ENCODE data around the gene TMEM178A. TPM values are rescaled to one million over a fixed set of nuclear protein-coding genes. Genes with fewer than 3 reads are reported as not detected.

Gene TMEM178A
- total RNA-seq, 4 donors from 2014 or later = 1.6 to 7.5 (median 4.6) TPM

GRCh38 chr2:39659765-39660611 lies 5.7 kb upstream of the TMEM178A start:
- no peak for DNase-seq
- Histone ChIP-seq H3K36me3 (no peaks in the 10 kb centered on the region), H3K27ac (no peak overlapping the region), H3K4me1 (no peaks in the 10 kb centered on the region), H3K4me3 (no peak overlapping the region), H3K9me3 (no peaks in the 10 kb centered on the region), H3K27me3 (peaks cover 14% of the 10 kb centered on the region)
- 68 to 74% methylated on average over 3 of the region's 3 CpGs for WGBS, 2 donors (ENCODE audit: low coverage in 1 of 2)
- in situ Hi-C loops (cut with MboI; ENCODE audit: low pct_ligation_motif_present in 1 of 4, low pct_unique_long_range_greater_than_20kb in 1 of 4, low sequenced_read_pairs in 3 of 4) (no loop called here), intact Hi-C loops (cut with DNase I; ENCODE audit: low total_unique reads) (no loop called here)
- TF ChIP-seq EP300 (IDR thresholded peaks at IDR 0.05; ENCODE audit: low read depth) (no peak), POLR2AphosphoS5 (IDR thresholded peaks at IDR 0.05) (no peak), CTCF (IDR thresholded peaks at IDR 0.05) (no peak), POLR2A (IDR thresholded peaks at IDR 0.05) (no peak)

GRCh38 chr2:39660612-39661236 lies 5.0 kb upstream of the TMEM178A start:
- Histone ChIP-seq H3K27ac (no peak overlapping the region), H3K36me3 (no peaks in the 10 kb centered on the region), H3K4me1 (peaks cover 0 to 1% (median 0%) of the 10 kb centered on the region in 4 donors), H3K4me3 (no peak overlapping the region), H3K9me3 (no peaks in the 10 kb centered on the region), H3K27me3 (peaks cover 21% of the 10 kb centered on the region)
- intact Hi-C loops (cut with DNase I; ENCODE audit: low total_unique reads) = no loop called here
- TF ChIP-seq EP300 (IDR thresholded peaks at IDR 0.05; ENCODE audit: low read depth) (no peak), POLR2A (IDR thresholded peaks at IDR 0.05) (no peak), POLR2AphosphoS5 (IDR thresholded peaks at IDR 0.05) (no peak), CTCF (IDR thresholded peaks at IDR 0.05) (no peak)
- 90 to 93% methylated on average over 3 of the region's 3 CpGs for WGBS, 2 donors (ENCODE audit: low coverage in 1 of 2)
- in situ Hi-C loops (cut with MboI; ENCODE audit: low pct_ligation_motif_present in 1 of 4, low pct_unique_long_range_greater_than_20kb in 1 of 4, low sequenced_read_pairs in 3 of 4) = no loop called here
- no peak for DNase-seq

- Histone ChIP-seq H3K27me3 (peaks cover 32% of the 10 kb centered on the region), H3K9me3 (no peaks in the 10 kb centered on the region), H3K36me3 (no peaks in the 10 kb centered on the region), H3K4me1 (peaks cover 0 to 10% (median 4%) of the 10 kb centered on the region in 4 donors), H3K27ac (no peak overlapping the region), H3K4me3 (no peak overlapping the region)
- no peak for DNase-seq
- intact Hi-C loops (cut with DNase I; ENCODE audit: low total_unique reads) (no loop called here), in situ Hi-C loops (cut with MboI; ENCODE audit: low pct_ligation_motif_present in 1 of 4, low pct_unique_long_range_greater_than_20kb in 1 of 4, low sequenced_read_pairs in 3 of 4) (no loop called here)
- TF ChIP-seq POLR2A (IDR thresholded peaks at IDR 0.05) = no peak
- no peak for TF ChIP-seq EP300 (IDR thresholded peaks at IDR 0.05; ENCODE audit: low read depth)
- TF ChIP-seq POLR2AphosphoS5 (IDR thresholded peaks at IDR 0.05) = no peak
- TF ChIP-seq CTCF (IDR thresholded peaks at IDR 0.05) = no peak
- WGBS, 2 donors (ENCODE audit: low coverage in 1 of 2) = 33 to 59% methylated on average over 1 of the region's 1 CpG
Measured at GRCh38 chr2:39661826-39662225, 3.9 kb upstream of the TMEM178A start.

GRCh38 chr2:39663187-39663930 lies 2.4 kb upstream of the TMEM178A start:
- no peak for DNase-seq
- Histone ChIP-seq H3K36me3 (no peaks in the 10 kb centered on the region), H3K4me3 (no peak overlapping the region), H3K4me1 (peaks cover 0 to 13% (median 5%) of the 10 kb centered on the region in 4 donors), H3K27ac (no peak overlapping the region), H3K9me3 (no peaks in the 10 kb centered on the region), H3K27me3 (peaks cover 47% of the 10 kb centered on the region)
- 100% methylated on average over 2 of the region's 2 CpGs for WGBS, 2 donors (ENCODE audit: low coverage in 1 of 2)
- in situ Hi-C loops (cut with MboI; ENCODE audit: low pct_ligation_motif_present in 1 of 4, low pct_unique_long_range_greater_than_20kb in 1 of 4, low sequenced_read_pairs in 3 of 4) = no loop called here
- intact Hi-C loops (cut with DNase I; ENCODE audit: low total_unique reads) = no loop called here
- no peak for TF ChIP-seq POLR2A (IDR thresholded peaks at IDR 0.05)
- TF ChIP-seq EP300 (IDR thresholded peaks at IDR 0.05; ENCODE audit: low read depth) = no peak
- no peak for TF ChIP-seq POLR2AphosphoS5 (IDR thresholded peaks at IDR 0.05)
- no peak for TF ChIP-seq CTCF (IDR thresholded peaks at IDR 0.05)

Measured in transverse colon (tissue), 4 donors.